ENCODE measurements around the gene BCL11A. TPM values are rescaled to one million over a fixed set of nuclear protein-coding genes. Genes with fewer than 3 reads are reported as not detected.

Gene BCL11A
- total and polyA plus RNA-seq, 5 donors = 3.7 to 11.2 (median 8.5) TPM

DNA sequence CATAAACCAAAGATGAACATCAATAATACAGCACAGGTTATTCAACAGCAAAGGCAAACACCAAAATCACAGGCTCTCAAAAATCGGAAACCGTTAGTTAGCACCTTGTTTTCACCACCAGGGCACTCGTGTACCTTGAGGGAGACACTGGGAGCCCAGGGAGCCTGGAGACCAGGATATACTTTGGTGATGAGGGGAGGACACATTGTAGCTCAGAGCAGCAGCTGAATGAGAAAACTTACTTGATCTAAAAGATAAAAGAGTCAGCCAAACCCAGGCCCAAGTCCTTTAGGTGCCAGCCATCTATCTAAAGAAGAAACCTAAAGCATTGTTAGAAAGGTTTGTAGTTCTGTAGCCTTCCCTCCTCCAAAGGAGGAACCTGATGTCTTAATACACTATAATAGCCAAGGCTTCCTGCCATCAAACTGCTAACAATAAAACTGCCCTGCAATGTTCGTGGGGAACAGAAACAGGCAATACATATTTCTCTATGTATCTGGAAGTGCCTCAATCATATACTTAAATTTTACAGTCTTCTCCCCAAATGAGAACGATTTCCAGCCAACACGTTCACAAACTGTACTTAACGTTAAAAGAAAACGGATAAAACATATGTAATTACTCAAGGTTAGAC lies 19.3 kb downstream of the BCL11A start:
- 57% methylated on average over 8 of the region's 8 CpGs for WGBS
- H3K4me3 ChIP-seq (ENCODE audit: low read length) = no peak overlapping the region
- no peak for DNase-seq
- no peaks in the 10 kb centered on the region for H3K27me3 ChIP-seq (ENCODE audit: control insufficient read depth, insufficient read depth)
- H3K4me1 ChIP-seq (ENCODE audit: control insufficient read depth, insufficient read depth, low read length) = no peaks in the 10 kb centered on the region
- intact Hi-C loops (cut with DNase I) = loop anchor here in 1 of 4 donors (10.0 kb wide), 1 partner anchor 99 kb away; no protein-coding TSS in a partner anchor
- no peak for ATAC-seq
- H3K9me3 ChIP-seq (ENCODE audit: control insufficient read depth, low read length) = no peaks in the 10 kb centered on the region
- H3K27ac ChIP-seq (ENCODE audit: low read length) = no peak overlapping the region

DNA sequence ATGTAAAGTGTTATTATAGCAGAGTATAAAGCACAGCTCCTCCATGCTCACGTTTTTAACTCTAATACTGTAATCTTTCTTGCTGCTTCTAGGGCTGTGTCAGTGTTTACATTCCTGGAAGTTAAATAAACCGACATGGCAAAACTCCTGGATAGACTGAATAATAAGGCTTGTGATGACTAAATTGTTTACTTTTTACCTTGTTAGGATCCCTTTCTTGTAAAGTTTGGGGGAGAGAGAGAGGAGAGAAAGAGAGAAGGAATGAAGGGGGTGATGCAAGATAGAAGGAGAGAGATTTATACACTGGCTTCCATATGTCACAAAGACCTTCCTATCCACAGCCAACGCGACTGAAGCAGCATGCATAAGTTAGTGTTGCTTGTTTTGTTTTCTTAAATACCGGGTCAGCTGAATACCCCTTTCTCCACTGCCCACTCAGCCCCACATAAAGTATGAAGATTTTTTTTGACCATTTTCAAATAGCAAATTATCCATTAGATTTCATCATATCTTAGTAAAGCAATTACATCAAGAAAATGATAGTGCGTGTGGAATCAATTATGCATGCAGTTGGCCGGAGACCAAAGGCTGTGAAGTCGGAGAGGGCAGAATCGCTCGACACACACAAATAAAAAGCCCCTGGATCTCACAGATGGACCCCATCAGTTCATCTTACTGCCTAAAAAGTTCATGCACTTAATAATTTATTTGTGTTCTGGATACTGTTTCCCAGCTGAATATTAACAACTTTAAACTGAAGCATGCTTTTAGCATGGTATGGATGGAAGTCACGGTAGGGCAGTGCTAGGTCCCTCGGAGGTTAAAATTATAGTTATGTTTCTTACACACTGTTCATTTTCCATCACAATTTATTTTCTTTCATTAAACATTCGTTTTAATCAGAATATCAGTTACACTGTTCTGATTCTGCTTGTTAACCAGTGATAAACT lies 20.1 kb downstream of the BCL11A start:
- DNase-seq = no peak
- whole genome bisulfite sequencing = 57% methylated on average over 13 of the region's 13 CpGs
- Histone ChIP-seq H3K4me1 (ENCODE audit: control insufficient read depth, insufficient read depth, low read length) (no peaks in the 10 kb centered on the region), H3K27ac (ENCODE audit: low read length) (no peak overlapping the region), H3K4me3 (ENCODE audit: low read length) (no peak overlapping the region), H3K9me3 (ENCODE audit: control insufficient read depth, low read length) (no peaks in the 10 kb centered on the region), H3K27me3 (ENCODE audit: control insufficient read depth, insufficient read depth) (no peaks in the 10 kb centered on the region)
- intact Hi-C loops (cut with DNase I) = loop anchor here in 1 of 4 donors (10.0 kb wide), 1 partner anchor 99 kb away; no protein-coding TSS in a partner anchor
- no peak for ATAC-seq

GRCh38 chr2:60532421-60532820 lies 21.0 kb downstream of the BCL11A start:
- 88% methylated on average over 3 of the region's 3 CpGs for WGBS
- no peak overlapping the region for H3K27ac ChIP-seq (ENCODE audit: low read length)
- no peak for ATAC-seq
- no peak overlapping the region for H3K4me3 ChIP-seq (ENCODE audit: low read length)
- no peaks in the 10 kb centered on the region for H3K4me1 ChIP-seq (ENCODE audit: control insufficient read depth, insufficient read depth, low read length)
- no peaks in the 10 kb centered on the region for H3K27me3 ChIP-seq (ENCODE audit: control insufficient read depth, insufficient read depth)
- no peaks in the 10 kb centered on the region for H3K9me3 ChIP-seq (ENCODE audit: control insufficient read depth, low read length)
- intact Hi-C loops (cut with DNase I) = loop anchor here in 1 of 4 donors (10.0 kb wide), 1 partner anchor 98 kb away; no protein-coding TSS in a partner anchor
- DNase-seq = no peak

- no peak overlapping the region for H3K27ac ChIP-seq (ENCODE audit: low read length)
- WGBS = 64% methylated on average over 12 of the region's 12 CpGs
- DNase-seq = no peak
- ATAC-seq = peak; percentile 44 to 48
- intact Hi-C loops (cut with DNase I) = loop anchor here in 1 of 4 donors (10.0 kb wide), 1 partner anchor 97 kb away; no protein-coding TSS in a partner anchor
- no peaks in the 10 kb centered on the region for H3K27me3 ChIP-seq (ENCODE audit: control insufficient read depth, insufficient read depth)
- no peaks in the 10 kb centered on the region for H3K9me3 ChIP-seq (ENCODE audit: control insufficient read depth, low read length)
- no peak overlapping the region for H3K4me3 ChIP-seq (ENCODE audit: low read length)
- no peaks in the 10 kb centered on the region for H3K4me1 ChIP-seq (ENCODE audit: control insufficient read depth, insufficient read depth, low read length)
Measured at GRCh38 chr2:60531701-60532133, 21.7 kb downstream of the BCL11A start.

GRCh38 chr2:60530660-60531281 lies 22.7 kb downstream of the BCL11A start:
- intact Hi-C loops (cut with DNase I) = loop anchor here in 1 of 4 donors (10.0 kb wide), 1 partner anchor 96 kb away; no protein-coding TSS in a partner anchor
- Histone ChIP-seq H3K27ac (ENCODE audit: low read length) (no peak overlapping the region), H3K4me3 (ENCODE audit: low read length) (no peak overlapping the region), H3K4me1 (ENCODE audit: control insufficient read depth, insufficient read depth, low read length) (no peaks in the 10 kb centered on the region), H3K9me3 (ENCODE audit: control insufficient read depth, low read length) (no peaks in the 10 kb centered on the region), H3K27me3 (ENCODE audit: control insufficient read depth, insufficient read depth) (no peaks in the 10 kb centered on the region)
- DNase-seq (peak; percentile 44 to 82 (median 69)), ATAC-seq (peak in 1 of 2 donors; percentile 53)
- WGBS = 20% methylated on average over 12 of the region's 12 CpGs

DNA sequence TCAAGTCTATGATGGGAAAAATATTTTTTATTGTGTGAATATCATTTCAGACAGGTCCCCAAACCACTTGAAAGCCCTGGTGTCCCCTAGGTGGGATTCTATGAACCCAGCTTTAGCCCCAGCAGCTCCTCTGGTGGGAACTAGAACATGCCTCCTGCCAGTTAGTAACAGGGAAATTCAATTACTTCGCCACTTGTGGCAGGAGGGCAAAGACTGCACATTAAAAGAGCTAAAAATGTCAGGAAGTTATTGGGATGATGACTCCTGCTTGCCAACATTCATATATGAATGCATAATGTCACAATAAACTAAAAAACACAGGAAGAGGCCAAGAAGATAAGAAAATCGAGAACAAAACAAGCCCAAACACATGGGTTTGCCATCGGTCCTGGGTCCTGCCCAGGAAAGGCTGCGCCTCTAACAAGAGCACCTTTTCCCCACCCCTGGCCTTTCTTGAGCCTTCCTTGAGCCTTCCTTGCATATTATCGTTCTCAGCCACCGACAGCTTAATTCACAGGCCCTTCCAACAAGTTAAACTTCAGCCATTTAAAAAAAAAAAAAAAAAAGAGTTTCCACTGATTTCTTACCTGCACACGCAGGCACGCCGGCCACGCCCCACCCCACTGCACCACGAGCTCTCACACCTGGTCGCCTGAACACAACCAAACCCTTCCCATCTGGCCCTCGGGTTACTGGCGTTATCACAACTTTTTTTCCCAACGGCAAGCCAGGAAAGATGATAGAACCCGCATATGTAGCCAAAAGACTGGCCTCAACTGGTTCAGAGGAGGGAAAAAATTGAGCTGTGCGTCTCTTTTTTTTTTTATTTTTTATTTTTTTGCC lies 23.4 kb downstream of the BCL11A start:
- Histone ChIP-seq H3K4me3 (ENCODE audit: low read length) (no peak overlapping the region), H3K27ac (ENCODE audit: low read length) (no peak overlapping the region), H3K27me3 (ENCODE audit: control insufficient read depth, insufficient read depth) (no peaks in the 10 kb centered on the region), H3K9me3 (ENCODE audit: control insufficient read depth, low read length) (no peaks in the 10 kb centered on the region), H3K4me1 (ENCODE audit: control insufficient read depth, insufficient read depth, low read length) (no peaks in the 10 kb centered on the region)
- DNase-seq = no peak
- ATAC-seq = no peak
- WGBS = 36% methylated on average over 17 of the region's 17 CpGs
- intact Hi-C loops (cut with DNase I) = loop anchor here in 1 of 4 donors (10.0 kb wide), 1 partner anchor 95 kb away; no protein-coding TSS in a partner anchor

DNA sequence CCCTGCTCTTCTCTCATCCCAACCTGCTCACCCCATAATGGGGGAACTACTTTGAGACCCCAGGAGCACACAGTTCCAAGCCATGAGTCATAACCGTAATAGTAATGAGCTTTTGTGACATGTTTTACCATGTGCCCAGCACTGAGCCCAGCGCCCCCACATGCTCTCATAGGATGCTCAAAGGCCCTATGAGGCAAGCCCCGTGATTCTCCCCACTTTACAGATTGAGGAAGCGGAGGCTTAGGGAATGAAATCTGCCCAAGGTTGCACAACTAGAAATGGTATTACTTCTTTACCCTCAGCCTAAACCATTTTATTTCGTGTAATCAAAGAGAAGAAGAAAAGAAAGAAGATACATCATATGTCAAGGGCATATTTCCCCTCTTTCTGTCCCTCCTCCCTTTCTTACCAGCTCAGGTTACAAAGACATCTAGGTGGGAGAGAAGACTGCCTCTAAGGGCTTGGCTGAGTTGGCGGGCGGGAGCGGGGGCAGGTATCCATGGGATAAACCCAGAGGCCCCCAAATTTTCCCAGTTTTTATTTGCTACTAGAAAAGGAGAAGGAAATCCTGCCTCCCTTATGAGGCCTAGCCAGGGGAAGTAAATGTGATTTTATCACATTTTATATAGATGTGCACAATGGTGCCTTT lies 24.2 kb downstream of the BCL11A start:
- DNase-seq (no peak), ATAC-seq (no peak)
- H3K4me1 ChIP-seq (ENCODE audit: control insufficient read depth, insufficient read depth, low read length) = no peaks in the 10 kb centered on the region
- 88% methylated on average over 8 of the region's 8 CpGs for WGBS
- H3K4me3 ChIP-seq (ENCODE audit: low read length) = no peak overlapping the region
- intact Hi-C loops (cut with DNase I) = no loop called here
- H3K27ac ChIP-seq (ENCODE audit: low read length) = no peak overlapping the region
- no peaks in the 10 kb centered on the region for H3K27me3 ChIP-seq (ENCODE audit: control insufficient read depth, insufficient read depth)
- no peaks in the 10 kb centered on the region for H3K9me3 ChIP-seq (ENCODE audit: control insufficient read depth, low read length)

- WGBS = 63% methylated on average over 9 of the region's 9 CpGs
- DNase-seq (no peak), ATAC-seq (peak; percentile 25)
- Histone ChIP-seq H3K9me3 (ENCODE audit: control insufficient read depth, low read length) (no peaks in the 10 kb centered on the region), H3K27me3 (ENCODE audit: control insufficient read depth, insufficient read depth) (no peaks in the 10 kb centered on the region), H3K27ac (ENCODE audit: low read length) (no peak overlapping the region), H3K4me1 (ENCODE audit: control insufficient read depth, insufficient read depth, low read length) (no peaks in the 10 kb centered on the region), H3K4me3 (ENCODE audit: low read length) (no peak overlapping the region)
- intact Hi-C loops (cut with DNase I) = no loop called here
Measured at GRCh38 chr2:60528281-60529020, 25.0 kb downstream of the BCL11A start.

DNA sequence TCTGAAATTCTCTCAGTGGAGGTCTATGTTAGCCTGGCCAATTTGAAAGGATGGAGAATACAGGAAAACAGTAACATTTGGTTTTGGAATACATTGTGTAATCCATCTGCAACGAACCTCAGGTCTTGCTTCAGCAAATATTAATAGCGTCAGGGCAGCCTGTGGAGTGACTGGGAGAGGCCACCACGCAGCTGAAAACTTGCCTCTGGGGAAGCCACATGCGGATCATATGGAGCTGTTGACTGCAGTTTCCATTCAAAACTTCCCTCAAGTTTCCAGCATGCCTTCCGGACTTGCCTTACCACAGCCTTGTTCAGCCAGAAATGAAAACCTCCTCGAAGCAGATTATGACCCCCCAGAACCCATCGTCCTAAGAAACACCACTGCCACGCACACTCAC lies 25.7 kb downstream of the BCL11A start:
- Histone ChIP-seq H3K27ac (ENCODE audit: low read length) (no peak overlapping the region), H3K27me3 (ENCODE audit: control insufficient read depth, insufficient read depth) (no peaks in the 10 kb centered on the region), H3K4me3 (ENCODE audit: low read length) (no peak overlapping the region), H3K9me3 (ENCODE audit: control insufficient read depth, low read length) (no peaks in the 10 kb centered on the region), H3K4me1 (ENCODE audit: control insufficient read depth, insufficient read depth, low read length) (no peaks in the 10 kb centered on the region)
- DNase-seq (no peak), ATAC-seq (no peak)
- intact Hi-C loops (cut with DNase I) = no loop called here
- 76% methylated on average over 8 of the region's 8 CpGs for WGBS
